ENCODE data around the gene SPEG. TPM values are rescaled to one million over a fixed set of nuclear protein-coding genes. Genes with fewer than 3 reads are reported as not detected.

SPEG gene
- polyA plus RNA-seq, 1 donor (not counting 4 experiments of a cell fraction or from before 2014, with no cell fraction given) = 18.8 TPM

DNA sequence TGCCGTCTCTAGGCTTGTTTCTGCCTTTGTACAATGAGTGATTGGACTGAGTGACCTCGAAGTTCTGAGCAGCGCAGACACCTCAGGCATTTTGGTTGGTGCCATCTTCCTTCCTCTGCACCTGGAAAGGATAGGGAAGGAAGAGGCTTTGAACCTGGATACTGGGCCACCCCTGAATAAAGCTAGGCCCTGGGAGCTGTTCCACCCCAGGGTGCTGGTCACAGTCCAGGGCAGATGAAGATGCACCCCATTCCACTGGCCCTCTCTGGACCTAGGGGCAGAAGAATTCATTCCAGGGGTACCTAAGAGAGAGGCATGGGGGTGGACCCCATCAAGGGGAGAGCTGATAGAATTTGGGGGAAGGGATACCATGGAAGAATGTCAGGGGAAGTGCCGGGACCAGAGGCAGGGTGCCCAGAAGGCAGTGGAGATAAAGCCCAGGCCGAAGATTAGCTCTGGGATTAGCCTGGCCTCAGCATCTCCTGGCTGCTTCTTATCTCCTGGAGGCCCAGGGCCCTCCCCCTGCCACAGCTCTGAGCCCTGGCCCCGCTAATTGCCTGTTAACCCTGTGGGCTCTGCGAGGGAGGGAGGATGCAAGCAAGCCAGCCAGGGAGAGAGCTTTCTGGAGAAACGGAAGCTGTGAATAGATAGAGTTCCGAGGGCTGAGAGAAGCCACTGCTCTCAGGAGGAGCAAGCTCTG lies 91.0 kb downstream of the SPEG start:
- Histone ChIP-seq H3K9me1 (ENCODE audit: control insufficient read depth, extremely low read depth, insufficient read depth, low read length) (no peaks in the 10 kb centered on the region), H3K27me3 (ENCODE audit: control insufficient read depth, extremely low read depth, insufficient read depth, low read length) (peaks cover 58% of the 10 kb centered on the region), H3K4me2 (ENCODE audit: control insufficient read depth, extremely low read depth, insufficient read depth, low read depth, low read length) (no peak overlapping the region), H3K4me1 (ENCODE audit: control insufficient read depth, extremely low read depth, insufficient read depth, low read length) (peaks cover 8% of the 10 kb centered on the region), H2AFZ (ENCODE audit: control insufficient read depth, low read length) (no peak overlapping the region), H3K36me3 (ENCODE audit: control insufficient read depth in 2 of 2, extremely low read depth in 1 of 2, insufficient read depth in 2 of 2, low read length in 2 of 2) (no peaks in the 10 kb centered on the region), H3K79me2 (ENCODE audit: control insufficient read depth, insufficient read depth, low read length) (no peaks in the 10 kb centered on the region), H3K9ac (ENCODE audit: control insufficient read depth, extremely low read depth, insufficient read depth, low read length) (no peak overlapping the region), H3K9me3 (ENCODE audit: control insufficient read depth, low read depth, low read length) (no peaks in the 10 kb centered on the region), H4K20me1 (ENCODE audit: control insufficient read depth, extremely low read depth, insufficient read depth, low read length) (peaks cover 3% of the 10 kb centered on the region), H3K4me3 (ENCODE audit: control insufficient read depth in 2 of 3, extremely low read depth in 1 of 3, insufficient read depth in 2 of 3, low read depth in 1 of 3, low read length in 3 of 3) (no peak overlapping the region), H3K27ac (ENCODE audit: control insufficient read depth, insufficient read depth, low read length) (no peak overlapping the region)
- no peak for FAIRE-seq
- no peak for DNase-seq (ENCODE audit: low read depth, low spot score)
- TF ChIP-seq EZH2 (IDR thresholded peaks at IDR 0.05; ENCODE audit: low read length) = no peak
- TF ChIP-seq, protein P1, sequence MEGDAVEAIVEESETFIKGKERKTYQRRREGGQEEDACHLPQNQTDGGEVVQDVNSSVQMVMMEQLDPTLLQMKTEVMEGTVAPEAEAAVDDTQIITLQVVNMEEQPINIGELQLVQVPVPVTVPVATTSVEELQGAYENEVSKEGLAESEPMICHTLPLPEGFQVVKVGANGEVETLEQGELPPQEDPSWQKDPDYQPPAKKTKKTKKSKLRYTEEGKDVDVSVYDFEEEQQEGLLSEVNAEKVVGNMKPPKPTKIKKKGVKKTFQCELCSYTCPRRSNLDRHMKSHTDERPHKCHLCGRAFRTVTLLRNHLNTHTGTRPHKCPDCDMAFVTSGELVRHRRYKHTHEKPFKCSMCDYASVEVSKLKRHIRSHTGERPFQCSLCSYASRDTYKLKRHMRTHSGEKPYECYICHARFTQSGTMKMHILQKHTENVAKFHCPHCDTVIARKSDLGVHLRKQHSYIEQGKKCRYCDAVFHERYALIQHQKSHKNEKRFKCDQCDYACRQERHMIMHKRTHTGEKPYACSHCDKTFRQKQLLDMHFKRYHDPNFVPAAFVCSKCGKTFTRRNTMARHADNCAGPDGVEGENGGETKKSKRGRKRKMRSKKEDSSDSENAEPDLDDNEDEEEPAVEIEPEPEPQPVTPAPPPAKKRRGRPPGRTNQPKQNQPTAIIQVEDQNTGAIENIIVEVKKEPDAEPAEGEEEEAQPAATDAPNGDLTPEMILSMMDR (optimal IDR thresholded peaks at IDR 0.05 in 1 of 3, IDR thresholded peaks at IDR 0.05 in 1 of 3, conservative IDR thresholded peaks at IDR 0.05 in 1 of 3; ENCODE audit: extremely low read depth in 1 of 3, insufficient read depth in 2 of 3, low read length in 3 of 3) = no peak
- dilution Hi-C loops (cut with MboI; ENCODE audit: extremely low pct_ligation_motif_present, low sequenced_read_pairs) = no loop called here

DNA sequence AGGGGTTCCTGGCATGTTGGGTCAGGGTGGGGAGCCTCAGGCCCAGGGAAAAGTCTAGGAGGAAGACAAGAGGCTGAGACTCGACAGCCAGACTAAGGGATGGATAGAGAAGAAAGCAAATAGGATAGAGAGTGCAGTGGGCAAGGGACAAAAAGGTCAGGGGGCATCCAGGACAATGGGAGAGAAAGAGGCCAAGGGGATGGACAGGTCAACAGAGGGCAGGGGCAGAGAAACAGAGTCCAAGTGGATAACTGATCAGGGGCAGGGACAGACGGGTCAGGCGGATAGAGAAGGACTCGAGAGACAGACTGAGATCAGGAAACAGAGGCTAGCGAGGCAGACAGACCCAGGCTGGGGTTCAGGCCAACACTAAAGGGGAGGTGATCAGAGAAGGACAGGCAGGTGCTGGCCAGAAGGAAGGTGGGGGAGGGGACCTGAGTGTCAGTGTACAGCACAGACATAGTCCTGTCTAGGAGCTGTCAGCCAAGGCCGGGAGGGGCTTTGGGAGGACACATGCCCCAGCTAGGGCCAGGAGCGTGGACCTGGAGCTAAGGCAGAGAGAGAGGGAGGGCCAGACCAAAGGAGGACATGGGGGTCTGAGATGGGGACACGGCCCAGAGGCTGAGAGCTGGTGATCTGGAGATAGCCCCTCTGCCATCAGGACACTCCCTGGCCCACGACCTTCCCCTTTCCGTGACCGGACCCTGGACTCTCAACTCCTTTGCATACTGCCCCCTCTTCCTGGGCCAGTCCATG lies 91.9 kb downstream of the SPEG start:
- Histone ChIP-seq H3K9ac (ENCODE audit: control insufficient read depth, extremely low read depth, insufficient read depth, low read length) (no peak overlapping the region), H3K79me2 (ENCODE audit: control insufficient read depth, insufficient read depth, low read length) (no peaks in the 10 kb centered on the region), H2AFZ (ENCODE audit: control insufficient read depth, low read length) (no peak overlapping the region), H3K36me3 (ENCODE audit: control insufficient read depth in 2 of 2, extremely low read depth in 1 of 2, insufficient read depth in 2 of 2, low read length in 2 of 2) (no peaks in the 10 kb centered on the region), H3K27me3 (ENCODE audit: control insufficient read depth, extremely low read depth, insufficient read depth, low read length) (peaks cover 52% of the 10 kb centered on the region), H4K20me1 (ENCODE audit: control insufficient read depth, extremely low read depth, insufficient read depth, low read length) (peaks cover 3% of the 10 kb centered on the region), H3K4me3 (ENCODE audit: control insufficient read depth in 2 of 3, extremely low read depth in 1 of 3, insufficient read depth in 2 of 3, low read depth in 1 of 3, low read length in 3 of 3) (no peak overlapping the region), H3K4me2 (ENCODE audit: control insufficient read depth, extremely low read depth, insufficient read depth, low read depth, low read length) (no peak overlapping the region), H3K9me3 (ENCODE audit: control insufficient read depth, low read depth, low read length) (no peaks in the 10 kb centered on the region), H3K4me1 (ENCODE audit: control insufficient read depth, extremely low read depth, insufficient read depth, low read length) (peaks cover 8% of the 10 kb centered on the region), H3K27ac (ENCODE audit: control insufficient read depth, insufficient read depth, low read length) (no peak overlapping the region), H3K9me1 (ENCODE audit: control insufficient read depth, extremely low read depth, insufficient read depth, low read length) (no peaks in the 10 kb centered on the region)
- DNase-seq (ENCODE audit: low read depth, low spot score) (no peak), FAIRE-seq (no peak)
- no peak for TF ChIP-seq EZH2 (IDR thresholded peaks at IDR 0.05; ENCODE audit: low read length)
- TF ChIP-seq, protein P1 (optimal IDR thresholded peaks at IDR 0.05 in 1 of 3, IDR thresholded peaks at IDR 0.05 in 1 of 3, conservative IDR thresholded peaks at IDR 0.05 in 1 of 3; ENCODE audit: extremely low read depth in 1 of 3, insufficient read depth in 2 of 3, low read length in 3 of 3) = no peak
- dilution Hi-C loops (cut with MboI; ENCODE audit: extremely low pct_ligation_motif_present, low sequenced_read_pairs) = no loop called here
